Endothelial cell of umbilical vein (primary cell): ENCODE results near the gene CLDN11. TPM values are rescaled to one million over a fixed set of nuclear protein-coding genes. Genes with fewer than 3 reads are reported as not detected.

ENCODE experiments used
- BruUV-seq: library from RNA; stranded (reverse); fragments of 400-500 nt; replicated peaks from 2 replicates; lab custom pipeline; 2021; lab: Mats Ljungman, UMichigan
- CTCF ChIA-PET: fragments of 300-600, 350-600 bp; sonication (Branson Sonifier 250); formaldehyde crosslinking; loops from one replicate; lab custom pipeline; 2021; ENCODE audit warnings: antibody characterized with exemption, inconsistent platforms; lab: Charles Lee
- POLR2A ChIA-PET: fragments of 300-600, 350-600 bp; sonication (Branson Sonifier 250); formaldehyde crosslinking; loops from one replicate; lab custom pipeline; 2021; ENCODE audit warnings: antibody characterized with exemption, inconsistent platforms; lab: Charles Lee
- DNase-seq: peaks from one replicate; pipeline ENCODE4 v3.0.0-alpha.2; 2011; ENCODE audit warnings: low read depth, low spot score
- FAIRE-seq: peaks from 2 replicates; lab custom pipeline; 2011; peaks lifted over from hg19 to GRCh38; lab: Jason Lieb, UNC
- H2AFZ ChIP-seq: 2 replicates; pipeline ENCODE4 v1.6.0; 2012; ENCODE audit warnings: low read depth, low read length, control low read depth, inconsistent platforms
- H3K27ac ChIP-seq: 2 replicates; pipeline ENCODE4 v1.5.1; 2011; ENCODE audit warnings: low read depth, mild to moderate bottlenecking, control low read depth, low read length, moderate library complexity; ENCODE audit not compliant: insufficient read depth
- H3K27me3 ChIP-seq, 2 experiments: 2 replicates each; pipeline versions ENCODE4 v1.6.0 to v1.6.1; 2011; ENCODE audit warnings: low read length in 2 of 2, mixed read lengths in 1 of 2; ENCODE audit not compliant: control insufficient read depth in 2 of 2, insufficient read depth in 2 of 2
- H3K36me3 ChIP-seq, 2 experiments: 2 replicates in 1 of 2; 3 replicates in 1 of 2; pipeline ENCODE4 v1.5.1; 2011; ENCODE audit warnings: low read length in 2 of 2, mild to moderate bottlenecking in 1 of 2, moderate library complexity in 1 of 2; ENCODE audit not compliant: control insufficient read depth in 2 of 2, insufficient read depth in 2 of 2; ENCODE audit errors: extremely low read depth in 1 of 2
- H3K4me1 ChIP-seq: 3 replicates; pipeline ENCODE4 v1.5.1; 2011; ENCODE audit warnings: mild to moderate bottlenecking, low read length; ENCODE audit not compliant: control insufficient read depth, insufficient read depth; ENCODE audit errors: extremely low read depth
- H3K4me2 ChIP-seq: 2 replicates; pipeline ENCODE4 v1.6.1; 2011; ENCODE audit warnings: low read length, control low read depth, mixed read lengths; ENCODE audit not compliant: insufficient read depth
- H3K4me3 ChIP-seq, 3 experiments: fragments of 200-600 bp in 1 of 3; sonication (generic), shearing (Covaris generic) in 1 of 3; replicated peaks in 1 of 3; 2 replicates each; pipeline ENCODE4 v1.5.1; 2011 to 2016; ENCODE audit warnings: control low read depth in 3 of 3, low read length in 3 of 3, mild to moderate bottlenecking in 2 of 3, inconsistent platforms in 1 of 3, low read depth in 1 of 3, moderate library complexity in 1 of 3; ENCODE audit not compliant: insufficient read depth in 1 of 3
- H3K79me2 ChIP-seq: 2 replicates; pipeline ENCODE4 v1.6.0; 2012; ENCODE audit warnings: low read length, inconsistent platforms; ENCODE audit not compliant: control insufficient read depth, insufficient read depth
- H3K9ac ChIP-seq: replicated peaks from 2 replicates; pipeline ENCODE3; 2011; ENCODE audit warnings: low read length, control low read depth; ENCODE audit not compliant: insufficient read depth; ENCODE audit errors: extremely low read depth
- H3K9me1 ChIP-seq: replicated peaks from 3 replicates; pipeline ENCODE4 v1.6.0; 2011; ENCODE audit warnings: mild to moderate bottlenecking, low read length; ENCODE audit not compliant: control insufficient read depth, insufficient read depth; ENCODE audit errors: extremely low read depth
- H3K9me3 ChIP-seq: replicated peaks from 2 replicates; pipeline ENCODE4 v1.5.1; 2012; ENCODE audit warnings: low read length, inconsistent platforms; ENCODE audit not compliant: control insufficient read depth, insufficient read depth
- H4K20me1 ChIP-seq: replicated peaks from 2 replicates; pipeline ENCODE3; 2011; ENCODE audit warnings: mild to moderate bottlenecking, low read length; ENCODE audit not compliant: control insufficient read depth, insufficient read depth; ENCODE audit errors: extremely low read depth
- CTCF ChIP-seq, 2 donors: IDR thresholded peaks; 1 replicate in 1 of 2; 2 replicates in 1 of 2; pipeline ENCODE4 v1.5.1; 2011; ENCODE audit warnings: low read length in 2 of 2, mild to moderate bottlenecking in 2 of 2, moderate library complexity in 2 of 2, control low read depth in 1 of 2, inconsistent platforms in 1 of 2, low read depth in 1 of 2; ENCODE audit not compliant: insufficient read depth in 1 of 2; ENCODE audit errors: extremely low read depth in 1 of 2
- EZH2 ChIP-seq: IDR thresholded peaks from 2 replicates; pipeline ENCODE4 v1.6.1; 2012; ENCODE audit warnings: borderline replicate concordance, low read depth, mild to moderate bottlenecking, moderate library complexity, low read length, inconsistent platforms; ENCODE audit not compliant: severe bottlenecking
- FOS ChIP-seq: IDR thresholded peaks from 2 replicates; pipeline ENCODE4 v1.6.1; 2011; ENCODE audit warnings: mild to moderate bottlenecking, low read length, moderate library complexity, borderline replicate concordance; ENCODE audit not compliant: insufficient read depth
- GATA2 ChIP-seq: IDR thresholded peaks from 2 replicates; pipeline ENCODE4 v1.7.0; 2011; ENCODE audit warnings: low read depth, mild to moderate bottlenecking, moderate library complexity, mixed read lengths, low read length; ENCODE audit not compliant: insufficient read length, insufficient read depth
- JUN ChIP-seq: IDR thresholded peaks from 2 replicates; pipeline ENCODE4 v1.6.1; 2011; ENCODE audit warnings: borderline replicate concordance, low read depth; ENCODE audit not compliant: insufficient read length, insufficient read depth
- MAX ChIP-seq: IDR thresholded peaks from 2 replicates; pipeline ENCODE4 v1.6.1; 2011; ENCODE audit not compliant: insufficient read depth, insufficient read length
- MYC ChIP-seq: IDR thresholded peaks from one replicate; pipeline ENCODE4 v1.6.1; 2011; ENCODE audit warnings: mild to moderate bottlenecking, low read depth, low read length
- POLR2A ChIP-seq: IDR thresholded peaks from 2 replicates; pipeline ENCODE4 v1.6.1; 2012; ENCODE audit warnings: low read depth, mild to moderate bottlenecking, control low read depth, low read length
- POLR2AphosphoS5 ChIP-seq: IDR thresholded peaks from 2 replicates; pipeline ENCODE4 v1.6.1; 2012; ENCODE audit warnings: low read depth, mild to moderate bottlenecking, control low read depth, low read length, moderate library complexity; ENCODE audit not compliant: insufficient read depth
- dilution Hi-C: fragments of 300-500 bp; cut with MboI; formaldehyde crosslinking; loops from one replicate; pipeline ENCODE4 v1.15.0; 2019; ENCODE audit warnings: low sequenced_read_pairs; ENCODE audit not compliant: extremely low pct_ligation_motif_present
- intact Hi-C: fragments of 100-400 bp; cut with micrococcal nuclease; formaldehyde crosslinking; loops from one replicate; pipeline ENCODE4 v1.10.0; 2022
- polyA plus RNA-seq, 4 experiments: library from polyadenylated mRNA; depleted of rRNA in 3 of 4; stranded (reverse) in 3 of 4; unstranded in 1 of 4; fragments of >200 nt; gene quantifications; 2 replicates each; pipeline versions ENCODE4 v1.2.1 to v1.2.3, GENCODE V29; 2011 to 2012; ENCODE audit warnings: missing spikeins in 1 of 4
- total RNA-seq: library from RNA; stranded (reverse); gene quantifications from 2 replicates; pipeline ENCODE4 v1.2.3, GENCODE V29; 2021

The CLDN11 gene
- total and polyA plus RNA-seq, 2 donors (not counting 3 experiments of a cell fraction or from before 2014, with no cell fraction given) = 147 to 395 TPM

- H3K27me3 ChIP-seq = no peaks in the 10 kb centered on the region
- dilution Hi-C loops = no loop called here
- intact Hi-C loops = no loop called here
- BruUV-seq = no TSS peak
- no peak overlapping the region for H3K9ac ChIP-seq
- ChIA-PET CTCF (no interaction called here), POLR2A (no interaction called here)
- H3K79me2 ChIP-seq = no peaks in the 10 kb centered on the region
- TF ChIP-seq MAX (no peak), FOS (no peak)
- H2AFZ ChIP-seq = no peak overlapping the region
- DNase-seq (no peak), FAIRE-seq (no peak)
- no peak overlapping the region for H3K4me3 ChIP-seq
- H3K9me1 ChIP-seq = no peaks in the 10 kb centered on the region
- no peaks in the 10 kb centered on the region for H3K9me3 ChIP-seq
- H3K4me2 ChIP-seq = no peak overlapping the region
- H3K36me3 ChIP-seq = no peaks in the 10 kb centered on the region
- no peaks in the 10 kb centered on the region for H3K4me1 ChIP-seq
- no peak overlapping the region for H3K27ac ChIP-seq
- no peaks in the 10 kb centered on the region for H4K20me1 ChIP-seq
Observed at GRCh38 chr3:170467571-170468147, 49.0 kb downstream of the CLDN11 start.

DNA sequence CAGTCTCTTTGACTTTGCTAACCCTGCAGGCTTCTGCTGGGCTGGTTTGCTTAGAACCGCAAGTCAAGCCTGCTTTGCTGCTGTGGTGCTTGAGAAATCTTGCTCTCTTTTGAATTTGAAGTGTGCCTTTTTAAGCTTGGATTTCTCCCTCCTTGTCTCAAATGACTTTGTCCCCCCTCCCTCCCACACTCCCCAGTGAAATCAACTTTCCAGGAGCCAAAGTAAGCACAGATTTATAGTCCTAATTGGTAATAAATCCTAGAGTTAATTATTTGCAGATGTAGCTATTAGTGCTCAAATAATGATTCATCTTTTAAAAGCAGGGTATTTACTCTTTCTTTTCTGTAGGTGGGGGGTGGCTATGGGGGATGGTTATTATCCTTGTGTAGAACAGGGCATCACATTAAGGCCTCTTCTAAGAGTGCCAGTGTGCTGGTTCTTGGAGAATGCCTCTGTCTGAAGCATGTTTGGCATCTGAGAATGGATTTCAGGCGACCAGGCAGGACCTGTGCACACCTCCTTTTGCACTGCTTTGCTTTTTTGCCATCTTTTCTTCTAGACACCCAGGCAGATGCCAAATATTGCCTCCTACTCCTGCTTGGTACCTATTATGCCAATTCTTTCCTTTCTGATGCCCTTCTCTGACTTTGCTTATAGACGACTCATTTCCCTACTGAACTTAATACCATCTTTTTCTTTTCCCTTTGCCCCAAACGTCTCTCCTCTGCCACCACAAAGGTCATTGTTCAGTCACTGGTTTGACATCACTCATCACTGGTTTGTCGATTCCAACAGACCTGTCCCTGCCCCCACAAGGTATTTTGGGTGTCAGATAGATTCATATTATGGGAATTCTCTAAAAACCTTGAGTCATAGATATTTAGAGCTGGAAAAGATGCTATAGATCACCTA lies 50.7 kb downstream of the CLDN11 start:
- no peak for FAIRE-seq
- H3K9ac ChIP-seq = no peak overlapping the region
- CTCF ChIA-PET = interaction anchor here (0.6 to 1.1 kb wide), 2 partner anchors 31 to 174 kb away, joined by 3 to 4 read pairs; no protein-coding TSS in a partner anchor
- BruUV-seq = no TSS peak
- TF ChIP-seq MAX (no peak), EZH2 (no peak), POLR2A (no peak), CTCF (IDR thresholded peaks at IDR 0.05; ENCODE audit: extremely low read depth in 1 of 2, insufficient read depth in 1 of 2, low read depth in 1 of 2, low read length in 2 of 2) (no peak), JUN (no peak), FOS (no peak), POLR2AphosphoS5 (no peak), GATA2 (no peak), MYC (no peak)
- H2AFZ ChIP-seq = no peak overlapping the region
- no peak overlapping the region for H3K4me3 ChIP-seq
- H3K4me2 ChIP-seq = no peak overlapping the region
- no peaks in the 10 kb centered on the region for H3K4me1 ChIP-seq
- dilution Hi-C loops = no loop called here
- POLR2A ChIA-PET = no interaction called here
- no peaks in the 10 kb centered on the region for H3K36me3 ChIP-seq
- H3K27me3 ChIP-seq = no peaks in the 10 kb centered on the region
- H3K79me2 ChIP-seq = no peaks in the 10 kb centered on the region
- no peak for DNase-seq
- intact Hi-C loops = no loop called here
- H3K9me3 ChIP-seq = no peaks in the 10 kb centered on the region
- no peak overlapping the region for H3K27ac ChIP-seq
- no peaks in the 10 kb centered on the region for H3K9me1 ChIP-seq
- no peaks in the 10 kb centered on the region for H4K20me1 ChIP-seq
